AG09309 (cell line): Measurements from ENCODE around the gene CCND1.
"Not testable (repeated sequence)": the region's sequence is repeated elsewhere in the genome, so short reads cannot be mapped to it uniquely, and the experiment has no call there.

ENCODE experiments used
- DNase-seq: peaks from one replicate; pipeline ENCODE4 v3.0.0-alpha.2; 2010; ENCODE audit warnings: low read depth
- H3K4me3 ChIP-seq: 2 replicates; pipeline ENCODE4 v1.5.1; 2011; ENCODE audit warnings: mild to moderate bottlenecking, low read depth, low read length, moderate library complexity; ENCODE audit not compliant: control insufficient read depth
- TF ChIP-seq, protein P1 (sequence below): IDR thresholded peaks from 2 replicates; pipeline ENCODE4 v1.5.1; 2011; ENCODE audit warnings: mild to moderate bottlenecking, low read depth, low read length, inconsistent platforms; ENCODE audit not compliant: insufficient read depth, control insufficient read depth; ENCODE audit errors: missing control alignments

Gene CCND1

DNA sequence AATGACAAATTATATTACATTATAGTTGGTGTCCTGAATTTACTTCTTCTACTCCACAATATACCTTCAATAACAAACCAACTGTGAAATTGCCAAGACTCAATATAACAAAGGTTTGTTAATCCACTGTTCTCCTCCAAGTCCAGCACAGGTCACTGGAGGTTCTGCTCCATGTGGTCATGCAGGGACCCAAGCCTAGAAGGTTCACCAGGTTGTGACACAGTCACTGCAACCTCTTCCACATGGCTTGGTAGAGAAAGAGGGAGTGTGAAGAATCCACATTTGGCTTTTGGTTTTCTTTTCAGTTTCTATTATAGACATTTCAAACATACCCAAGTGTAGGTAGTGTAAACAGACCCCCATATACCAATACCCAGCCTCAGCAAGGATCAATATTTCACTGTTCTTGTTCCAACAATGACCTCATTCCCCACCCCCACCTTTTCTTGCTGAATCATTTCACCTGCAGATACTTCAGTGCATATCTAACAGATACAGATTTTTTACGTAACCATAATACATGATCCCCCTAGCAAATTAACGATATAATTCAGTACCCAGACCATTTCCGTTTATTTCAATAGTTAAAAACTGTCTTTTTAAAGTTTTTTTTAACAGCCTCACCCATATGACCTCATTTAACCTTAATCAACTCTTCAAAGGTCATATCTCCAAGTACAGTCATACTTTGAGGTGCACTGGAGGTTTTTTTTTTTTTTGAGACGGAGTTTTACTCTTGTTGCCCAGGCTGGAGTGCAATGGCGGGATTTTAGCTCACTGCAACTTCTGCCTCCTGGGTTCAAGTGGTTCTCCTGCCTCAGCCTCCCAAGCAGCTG, 48.7 kb downstream of the CCND1 start:
- H3K4me3 ChIP-seq = no peak overlapping the region
- TF ChIP-seq, protein P1, sequence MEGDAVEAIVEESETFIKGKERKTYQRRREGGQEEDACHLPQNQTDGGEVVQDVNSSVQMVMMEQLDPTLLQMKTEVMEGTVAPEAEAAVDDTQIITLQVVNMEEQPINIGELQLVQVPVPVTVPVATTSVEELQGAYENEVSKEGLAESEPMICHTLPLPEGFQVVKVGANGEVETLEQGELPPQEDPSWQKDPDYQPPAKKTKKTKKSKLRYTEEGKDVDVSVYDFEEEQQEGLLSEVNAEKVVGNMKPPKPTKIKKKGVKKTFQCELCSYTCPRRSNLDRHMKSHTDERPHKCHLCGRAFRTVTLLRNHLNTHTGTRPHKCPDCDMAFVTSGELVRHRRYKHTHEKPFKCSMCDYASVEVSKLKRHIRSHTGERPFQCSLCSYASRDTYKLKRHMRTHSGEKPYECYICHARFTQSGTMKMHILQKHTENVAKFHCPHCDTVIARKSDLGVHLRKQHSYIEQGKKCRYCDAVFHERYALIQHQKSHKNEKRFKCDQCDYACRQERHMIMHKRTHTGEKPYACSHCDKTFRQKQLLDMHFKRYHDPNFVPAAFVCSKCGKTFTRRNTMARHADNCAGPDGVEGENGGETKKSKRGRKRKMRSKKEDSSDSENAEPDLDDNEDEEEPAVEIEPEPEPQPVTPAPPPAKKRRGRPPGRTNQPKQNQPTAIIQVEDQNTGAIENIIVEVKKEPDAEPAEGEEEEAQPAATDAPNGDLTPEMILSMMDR = no peak
- DNase-seq = no peak

DNA sequence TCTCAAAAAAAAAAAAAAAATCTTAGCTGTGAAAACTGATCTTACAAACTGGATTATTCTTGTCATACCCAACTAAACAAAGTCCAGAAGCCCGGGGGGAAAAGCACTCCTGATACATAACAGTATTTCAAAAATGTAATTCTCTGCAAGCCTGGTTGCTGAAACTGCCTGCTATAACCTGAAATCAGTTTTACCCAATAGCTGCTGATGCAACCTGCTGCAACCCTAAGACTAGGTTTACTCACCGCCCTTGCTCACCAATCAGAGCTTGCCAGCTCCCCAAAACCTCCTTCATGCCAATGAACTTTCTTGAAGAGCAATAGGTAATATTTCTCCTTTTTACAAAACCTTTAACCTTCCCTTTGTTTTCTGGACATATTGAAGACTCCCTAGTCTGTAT, 50.5 kb downstream of the CCND1 start:
- DNase-seq = no peak
- TF ChIP-seq, protein P1 = no peak
- no peak overlapping the region for H3K4me3 ChIP-seq

DNA sequence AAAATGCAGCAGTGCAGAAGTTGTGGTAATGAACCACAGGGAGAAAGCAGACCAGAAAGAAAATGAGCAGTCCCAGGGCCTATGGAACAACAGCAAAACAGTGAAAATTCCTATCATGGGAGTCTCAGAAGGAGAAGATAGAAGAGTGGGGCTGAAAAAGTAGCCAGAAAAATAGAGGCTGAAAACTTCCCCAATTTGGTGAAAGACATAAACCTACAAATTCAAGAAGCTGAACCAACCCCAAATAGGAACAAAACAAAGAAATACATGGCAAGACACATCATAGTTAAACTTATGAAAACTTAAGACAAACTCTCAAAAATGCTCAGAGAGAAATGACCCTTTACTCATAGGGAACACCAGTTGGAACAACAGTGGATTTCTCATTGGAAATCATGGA, 51.5 kb downstream of the CCND1 start:
- H3K4me3 ChIP-seq = no peak overlapping the region
- no peak for DNase-seq
- TF ChIP-seq, protein P1 = no peak

DNA sequence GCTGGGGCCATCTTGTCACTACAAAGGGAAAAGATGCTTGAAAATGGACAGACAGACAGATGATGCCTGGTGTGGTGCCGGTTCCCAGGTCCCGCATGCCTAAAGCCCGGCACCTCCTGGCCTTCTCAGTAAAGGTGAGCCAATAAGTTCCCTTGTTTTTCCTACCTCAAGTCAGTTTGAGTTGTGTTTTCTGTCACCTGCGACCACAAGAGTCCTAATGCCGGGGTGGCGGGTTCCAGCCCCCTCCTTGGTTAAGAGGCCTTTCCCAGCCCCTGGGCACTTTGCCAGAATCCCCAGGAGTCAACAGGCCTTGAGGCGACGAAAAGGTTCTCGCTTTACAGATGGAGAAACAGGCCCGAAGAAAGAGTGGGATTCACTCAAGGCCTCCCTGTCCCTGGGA, 53.8 kb downstream of the CCND1 start:
- TF ChIP-seq, protein P1 = no peak
- no peak overlapping the region for H3K4me3 ChIP-seq
- DNase-seq = no peak

DNA sequence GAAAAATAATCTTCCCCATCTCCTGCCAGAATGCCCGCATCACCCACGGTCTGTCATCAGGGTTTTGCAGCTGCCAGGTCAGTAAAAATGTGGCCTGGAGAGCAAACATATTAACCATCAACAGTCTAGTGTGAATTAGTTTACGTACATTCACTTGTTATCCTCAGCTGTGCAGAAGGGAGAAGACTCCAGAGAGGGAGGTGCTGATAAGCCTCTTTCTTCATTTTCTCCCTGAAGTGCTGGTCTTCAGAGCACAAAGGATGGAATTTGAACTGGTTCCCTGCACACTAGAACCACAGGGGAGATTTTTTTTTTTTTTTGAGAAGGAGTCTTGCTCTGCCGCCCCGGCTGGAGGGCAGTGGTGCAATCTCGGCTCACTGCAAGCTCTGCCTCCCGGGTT, 54.6 kb downstream of the CCND1 start:
- no peak for DNase-seq
- TF ChIP-seq, protein P1 = no peak

DNA sequence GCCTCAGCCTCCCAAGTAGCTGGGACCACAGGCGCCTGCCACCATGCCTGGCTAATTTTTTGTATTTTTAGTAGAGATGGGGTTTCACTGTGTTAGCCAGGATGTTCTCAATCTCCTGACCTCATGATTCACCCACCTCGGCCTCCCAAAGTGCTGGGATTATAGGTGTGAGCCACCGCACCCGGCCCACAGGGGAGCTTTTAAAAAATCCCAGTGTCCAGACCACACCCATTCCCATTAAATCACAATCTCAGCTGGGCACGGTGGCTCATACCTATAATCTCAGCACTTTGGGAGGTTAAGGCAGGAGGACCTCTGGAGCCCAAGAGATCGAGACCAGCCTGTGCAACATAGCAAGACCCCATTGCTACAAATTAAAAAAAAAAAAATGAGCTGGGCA, 55.0 kb downstream of the CCND1 start:
- H3K4me3 ChIP-seq, DNase-seq: not testable (repeated sequence)

More for the DNA sequence above, 54.6 kb downstream of the CCND1 start:
- H3K4me3 ChIP-seq = no peak overlapping the region

DNA sequence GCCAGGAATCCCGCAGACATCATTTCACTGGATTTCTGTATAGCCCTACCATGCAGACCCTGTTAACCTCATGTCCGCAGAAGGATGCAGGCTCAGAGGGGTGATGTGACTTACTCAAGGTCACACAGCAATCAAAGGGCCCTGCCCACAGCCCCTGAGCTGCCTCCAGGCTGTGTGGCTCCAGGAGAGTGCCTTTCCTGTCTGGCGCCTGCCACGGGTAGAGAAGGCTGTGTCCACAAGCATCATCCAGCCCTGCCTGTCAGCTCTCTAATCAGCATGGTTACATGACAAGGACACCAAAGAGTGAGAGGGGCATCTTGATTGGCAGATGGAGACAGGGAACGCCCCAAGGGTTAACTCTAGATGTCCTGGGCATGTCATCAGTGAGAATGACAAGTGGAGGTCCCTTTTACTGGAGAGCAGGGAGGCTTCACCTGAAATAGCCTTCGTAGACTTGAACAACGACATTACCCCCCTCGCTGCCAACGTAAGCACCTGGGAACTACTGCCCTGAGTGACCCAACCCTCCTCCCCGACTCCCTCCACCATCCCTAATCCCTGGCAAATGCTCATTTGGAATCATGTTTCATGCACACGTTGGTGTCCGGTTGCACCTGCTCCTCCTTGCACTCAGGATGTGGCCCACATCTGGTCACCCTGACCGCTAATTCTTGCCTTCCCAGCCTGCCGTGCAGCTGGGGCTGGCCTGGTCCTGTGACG, 56.0 kb downstream of the CCND1 start:
- TF ChIP-seq, protein P1 = no peak
- no peak for DNase-seq
- no peak overlapping the region for H3K4me3 ChIP-seq
